Large intestine (tissue), 3 donors: Measurements from ENCODE around the gene MRM3. TPM values are rescaled to one million over a fixed set of nuclear protein-coding genes. Genes with fewer than 3 reads are reported as not detected.

ENCODE experiments used
- DNase-seq, 2 donors: peaks; one replicate each; pipeline versions ENCODE4 v3.0.0 to v3.0.0-alpha.2; 2013
- H3K27ac ChIP-seq: one replicate; pipeline ENCODE4 v1.5.1; 2013; ENCODE audit warnings: low read length
- H3K27me3 ChIP-seq: 2 replicates; pipeline ENCODE4 v1.6.1; 2013; ENCODE audit warnings: low read length; ENCODE audit not compliant: control insufficient read depth, insufficient read depth
- H3K36me3 ChIP-seq: 2 replicates; pipeline ENCODE4 v1.6.1; 2013; ENCODE audit warnings: low read length; ENCODE audit not compliant: control insufficient read depth, insufficient read depth
- H3K4me1 ChIP-seq: one replicate; pipeline ENCODE4 v1.6.1; 2013; ENCODE audit warnings: low read length; ENCODE audit not compliant: control insufficient read depth, insufficient read depth
- H3K4me3 ChIP-seq: one replicate; pipeline ENCODE4 v1.5.1; 2013; ENCODE audit warnings: low read length
- H3K9me3 ChIP-seq: one replicate; pipeline ENCODE4 v1.6.1; 2013; ENCODE audit warnings: mild to moderate bottlenecking, low read depth, low read length, moderate library complexity; ENCODE audit not compliant: control insufficient read depth
- WGBS: methylation state at CpG from one replicate; pipeline ENCODE4 v1.1.5; 2013; ENCODE audit warnings: low lambda C conversion rate; ENCODE audit not compliant: insufficient coverage; 5-methylcytosine and 5-hydroxymethylcytosine counted together
- polyA plus RNA-seq: library from polyadenylated mRNA; unstranded; fragments of 120-200 nt; gene quantifications from one replicate; pipeline ENCODE4 v1.2.1, GENCODE V29; 2013

Gene MRM3
- polyA plus RNA-seq, 1 donor: 14.7 TPM

- WGBS: no CpG with 5 or more reads among the region's 14 CpGs
- peak overlapping the region; percentile 3 for H3K4me3 ChIP-seq
- DNase-seq: no peak
These were observed 13.1 kb downstream of the MRM3 start for GRCh38 chr17:795276-795675.

GRCh38 chr17:795721-796120 is 13.6 kb downstream of the MRM3 start:
- H3K36me3 ChIP-seq: peaks cover 23% of the 10 kb centered on the region
- DNase-seq: no peak
- H3K27me3 ChIP-seq: no peaks in the 10 kb centered on the region
- no peaks in the 10 kb centered on the region for H3K4me1 ChIP-seq
- no peak overlapping the region for H3K27ac ChIP-seq
- H3K4me3 ChIP-seq: no peak overlapping the region
- no peaks in the 10 kb centered on the region for H3K9me3 ChIP-seq
- no CpG with 5 or more reads among the region's 9 CpGs for WGBS

More at GRCh38 chr17:795276-795675, 13.1 kb downstream of the MRM3 start:
- H3K27ac ChIP-seq: no peak overlapping the region
- no peaks in the 10 kb centered on the region for H3K27me3 ChIP-seq
- H3K4me1 ChIP-seq: no peaks in the 10 kb centered on the region
- no peaks in the 10 kb centered on the region for H3K9me3 ChIP-seq
- peaks cover 22% of the 10 kb centered on the region for H3K36me3 ChIP-seq

GRCh38 chr17:796609-797008 is 14.5 kb downstream of the MRM3 start:
- Histone ChIP-seq H3K4me3 (no peak overlapping the region), H3K9me3 (no peaks in the 10 kb centered on the region), H3K27me3 (no peaks in the 10 kb centered on the region), H3K36me3 (peaks cover 17% of the 10 kb centered on the region), H3K27ac (no peak overlapping the region), H3K4me1 (no peaks in the 10 kb centered on the region)
- no CpG with 5 or more reads among the region's 15 CpGs for WGBS
- no peak for DNase-seq

GRCh38 chr17:797236-797840 is 15.2 kb downstream of the MRM3 start:
- Histone ChIP-seq H3K27me3 (no peaks in the 10 kb centered on the region), H3K36me3 (peaks cover 10% of the 10 kb centered on the region), H3K9me3 (no peaks in the 10 kb centered on the region), H3K27ac (no peak overlapping the region), H3K4me3 (no peak overlapping the region), H3K4me1 (no peaks in the 10 kb centered on the region)
- DNase-seq: no peak
- WGBS: no CpG with 5 or more reads among the region's 22 CpGs

- WGBS: no CpG with 5 or more reads among the region's 11 CpGs
These were observed 16.1 kb downstream of the MRM3 start for GRCh38 chr17:798246-798645.

GRCh38 chr17:799261-799660 is 17.1 kb downstream of the MRM3 start:
- no CpG with 5 or more reads among the region's 11 CpGs for WGBS
- H3K4me1 ChIP-seq: no peaks in the 10 kb centered on the region
- no peaks in the 10 kb centered on the region for H3K9me3 ChIP-seq
- no peak overlapping the region for H3K4me3 ChIP-seq
- H3K27ac ChIP-seq: no peak overlapping the region
- H3K36me3 ChIP-seq: peaks cover 10% of the 10 kb centered on the region
- DNase-seq: no peak
- no peaks in the 10 kb centered on the region for H3K27me3 ChIP-seq

More at GRCh38 chr17:798246-798645, 16.1 kb downstream of the MRM3 start:
- no peak overlapping the region for H3K27ac ChIP-seq
- H3K9me3 ChIP-seq: no peaks in the 10 kb centered on the region
- peaks cover 7% of the 10 kb centered on the region for H3K36me3 ChIP-seq
- no peaks in the 10 kb centered on the region for H3K4me1 ChIP-seq
- no peaks in the 10 kb centered on the region for H3K27me3 ChIP-seq
- no peak for DNase-seq
- no peak overlapping the region for H3K4me3 ChIP-seq

- H3K4me1 ChIP-seq: no peaks in the 10 kb centered on the region
- no peak for DNase-seq
- H3K27ac ChIP-seq: no peak overlapping the region
- no CpG with 5 or more reads among the region's 39 CpGs for WGBS
- H3K9me3 ChIP-seq: no peaks in the 10 kb centered on the region
- peaks cover 10% of the 10 kb centered on the region for H3K36me3 ChIP-seq
- H3K27me3 ChIP-seq: no peaks in the 10 kb centered on the region
- no peak overlapping the region for H3K4me3 ChIP-seq
These were observed 18.5 kb downstream of the MRM3 start for GRCh38 chr17:800446-801242.

- Histone ChIP-seq H3K4me3 (no peak overlapping the region), H3K36me3 (peaks cover 8% of the 10 kb centered on the region), H3K9me3 (no peaks in the 10 kb centered on the region), H3K27me3 (no peaks in the 10 kb centered on the region), H3K27ac (no peak overlapping the region), H3K4me1 (no peaks in the 10 kb centered on the region)
- DNase-seq: no peak
- WGBS: no CpG with 5 or more reads among the region's 6 CpGs
These were observed 19.5 kb downstream of the MRM3 start for GRCh38 chr17:801660-802059.

- H3K36me3 ChIP-seq: peaks cover 8% of the 10 kb centered on the region
- H3K4me1 ChIP-seq: no peaks in the 10 kb centered on the region
- no peaks in the 10 kb centered on the region for H3K9me3 ChIP-seq
- WGBS: no CpG with 5 or more reads among the region's 14 CpGs
- H3K4me3 ChIP-seq: no peak overlapping the region
- no peak for DNase-seq
- no peak overlapping the region for H3K27ac ChIP-seq
- H3K27me3 ChIP-seq: no peaks in the 10 kb centered on the region
These were observed 20.3 kb downstream of the MRM3 start for GRCh38 chr17:802481-802880.

GRCh38 chr17:802901-803881 is 21.0 kb downstream of the MRM3 start:
- no CpG with 5 or more reads among the region's 37 CpGs for WGBS
- H3K4me1 ChIP-seq: no peaks in the 10 kb centered on the region
- no peaks in the 10 kb centered on the region for H3K27me3 ChIP-seq
- no peak for DNase-seq
- no peak overlapping the region for H3K27ac ChIP-seq
- no peaks in the 10 kb centered on the region for H3K9me3 ChIP-seq
- peaks cover 8% of the 10 kb centered on the region for H3K36me3 ChIP-seq
- no peak overlapping the region for H3K4me3 ChIP-seq
